GM12872 (cell line): ENCODE measurements around the gene NUP133.

Experiments
- TF ChIP-seq, protein P1 (sequence below): IDR thresholded peaks from 3 replicates; pipeline ENCODE4 v1.5.1; 2011; ENCODE audit warnings: low read depth, mild to moderate bottlenecking, low read length, moderate library complexity; ENCODE audit not compliant: insufficient read depth

The NUP133 gene

DNA sequence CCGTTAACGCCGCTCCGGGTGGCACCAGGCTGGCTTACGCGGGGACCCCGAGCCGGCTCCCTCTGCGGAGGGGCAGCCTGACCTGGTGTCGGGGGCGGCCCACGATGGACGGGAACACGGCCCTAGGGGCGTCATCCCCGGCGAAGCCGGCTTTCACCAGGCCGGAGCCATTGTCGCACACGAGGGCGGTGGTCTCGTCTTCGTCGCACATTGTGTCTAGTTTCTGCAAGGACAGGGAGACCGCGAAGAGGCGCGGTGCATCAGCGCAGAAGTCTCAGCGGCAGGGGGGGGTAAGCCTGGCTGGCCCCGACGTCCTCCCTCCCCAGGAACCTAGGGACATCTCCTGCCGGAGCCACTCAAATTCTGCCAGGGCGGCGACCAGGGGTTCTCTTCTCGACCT lies 75.2 kb downstream of the NUP133 start:
- TF ChIP-seq, protein P1, sequence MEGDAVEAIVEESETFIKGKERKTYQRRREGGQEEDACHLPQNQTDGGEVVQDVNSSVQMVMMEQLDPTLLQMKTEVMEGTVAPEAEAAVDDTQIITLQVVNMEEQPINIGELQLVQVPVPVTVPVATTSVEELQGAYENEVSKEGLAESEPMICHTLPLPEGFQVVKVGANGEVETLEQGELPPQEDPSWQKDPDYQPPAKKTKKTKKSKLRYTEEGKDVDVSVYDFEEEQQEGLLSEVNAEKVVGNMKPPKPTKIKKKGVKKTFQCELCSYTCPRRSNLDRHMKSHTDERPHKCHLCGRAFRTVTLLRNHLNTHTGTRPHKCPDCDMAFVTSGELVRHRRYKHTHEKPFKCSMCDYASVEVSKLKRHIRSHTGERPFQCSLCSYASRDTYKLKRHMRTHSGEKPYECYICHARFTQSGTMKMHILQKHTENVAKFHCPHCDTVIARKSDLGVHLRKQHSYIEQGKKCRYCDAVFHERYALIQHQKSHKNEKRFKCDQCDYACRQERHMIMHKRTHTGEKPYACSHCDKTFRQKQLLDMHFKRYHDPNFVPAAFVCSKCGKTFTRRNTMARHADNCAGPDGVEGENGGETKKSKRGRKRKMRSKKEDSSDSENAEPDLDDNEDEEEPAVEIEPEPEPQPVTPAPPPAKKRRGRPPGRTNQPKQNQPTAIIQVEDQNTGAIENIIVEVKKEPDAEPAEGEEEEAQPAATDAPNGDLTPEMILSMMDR, result no peak

DNA sequence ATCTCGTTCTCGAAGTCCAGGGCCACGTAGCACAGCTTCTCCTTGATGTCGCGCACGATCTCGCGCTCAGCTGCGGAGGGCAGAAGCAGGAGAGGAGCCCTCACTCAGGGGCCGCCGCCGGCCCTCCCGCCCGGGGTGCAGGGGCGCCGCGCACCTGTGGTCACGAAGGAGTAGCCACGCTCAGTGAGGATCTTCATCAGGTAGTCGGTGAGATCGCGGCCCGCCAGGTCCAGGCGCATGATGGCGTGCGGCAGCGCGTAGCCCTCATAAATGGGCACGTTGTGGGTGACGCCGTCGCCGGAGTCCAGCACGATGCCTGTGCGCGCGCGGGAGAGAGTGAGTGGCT lies 76.1 kb downstream of the NUP133 start:
- TF ChIP-seq, protein P1, result no peak

DNA sequence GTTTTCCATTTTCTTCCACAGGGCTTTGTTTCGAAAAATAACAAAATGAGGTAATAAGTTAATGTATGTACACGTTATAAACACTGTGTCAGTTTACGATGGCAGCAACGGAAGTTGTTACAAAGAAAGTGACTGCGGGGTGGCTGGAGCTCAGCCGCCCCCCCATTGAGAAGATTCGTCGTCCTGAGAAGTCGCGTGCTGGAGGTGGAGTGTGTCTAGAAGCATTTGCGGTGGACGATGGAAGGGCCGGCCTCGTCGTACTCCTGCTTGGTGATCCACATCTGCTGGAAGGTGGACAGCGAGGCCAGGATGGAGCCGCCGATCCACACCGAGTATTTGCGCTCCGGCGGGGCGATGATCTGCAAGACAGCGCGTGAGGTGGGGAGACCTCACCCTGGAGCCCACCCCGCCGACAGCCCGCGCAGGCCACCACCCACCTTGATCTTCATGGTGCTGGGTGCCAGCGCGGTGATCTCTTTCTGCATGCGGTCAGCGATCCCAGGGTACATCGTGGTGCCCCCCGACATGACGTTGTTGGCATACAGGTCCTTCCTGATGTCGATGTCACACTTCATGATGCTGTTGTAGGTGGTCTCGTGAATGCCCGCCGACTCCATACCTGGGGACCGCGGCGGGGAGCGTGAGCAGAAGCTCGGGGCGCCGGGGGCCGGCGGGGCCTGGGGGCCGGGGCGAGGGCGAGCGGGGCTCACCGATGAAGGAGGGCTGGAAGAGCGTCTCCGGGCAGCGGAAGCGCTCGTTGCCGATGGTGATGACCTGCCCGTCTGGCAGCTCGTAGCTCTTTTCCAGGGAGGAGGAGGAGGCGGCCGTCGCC lies 76.6 kb downstream of the NUP133 start:
- TF ChIP-seq, protein P1, result no peak

DNA sequence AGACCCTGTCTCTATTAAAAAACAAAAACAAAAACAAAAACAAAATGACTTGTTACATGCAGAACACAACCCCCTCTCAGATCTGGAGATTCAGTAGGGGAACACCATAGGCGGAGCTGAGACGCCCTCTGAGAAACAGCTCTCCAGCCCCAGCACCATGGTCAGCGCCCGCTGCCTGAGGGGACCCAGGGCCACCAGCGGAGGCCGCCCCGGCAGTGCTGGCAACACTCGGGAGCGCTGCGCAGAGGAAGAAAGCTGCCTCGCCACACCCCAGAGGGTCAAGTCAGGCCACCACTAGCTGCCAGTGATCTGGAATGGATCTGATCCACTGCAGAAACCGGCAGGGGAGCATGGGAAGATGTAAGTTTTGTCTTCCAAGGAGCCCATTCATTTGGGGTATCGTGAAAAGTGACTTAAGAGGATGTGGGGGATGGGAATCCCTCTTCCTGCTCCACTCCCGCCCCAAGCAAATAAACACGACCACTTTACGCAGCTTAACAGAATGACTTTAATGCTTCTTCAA lies 77.3 kb downstream of the NUP133 start:
- TF ChIP-seq, protein P1, result no peak

DNA sequence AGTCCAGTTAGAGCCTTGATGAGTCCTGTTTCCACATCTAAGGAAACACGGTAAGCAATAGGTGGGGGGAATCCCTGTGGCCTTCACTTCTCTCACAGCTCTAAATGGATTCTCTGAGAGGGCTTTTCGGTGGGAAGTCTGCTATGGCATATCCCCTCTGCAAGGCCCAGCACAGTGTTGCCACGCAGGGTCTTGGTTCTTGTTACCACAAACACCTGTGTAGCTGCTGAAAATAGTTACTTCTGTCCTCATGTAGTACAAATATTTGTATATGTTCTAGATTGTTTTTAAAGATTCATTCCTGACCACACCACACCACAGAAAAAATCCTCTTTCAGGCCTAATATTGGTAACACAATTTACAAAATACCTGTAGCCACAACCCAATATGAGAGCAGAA lies 79.9 kb downstream of the NUP133 start:
- TF ChIP-seq, protein P1, result no peak

DNA sequence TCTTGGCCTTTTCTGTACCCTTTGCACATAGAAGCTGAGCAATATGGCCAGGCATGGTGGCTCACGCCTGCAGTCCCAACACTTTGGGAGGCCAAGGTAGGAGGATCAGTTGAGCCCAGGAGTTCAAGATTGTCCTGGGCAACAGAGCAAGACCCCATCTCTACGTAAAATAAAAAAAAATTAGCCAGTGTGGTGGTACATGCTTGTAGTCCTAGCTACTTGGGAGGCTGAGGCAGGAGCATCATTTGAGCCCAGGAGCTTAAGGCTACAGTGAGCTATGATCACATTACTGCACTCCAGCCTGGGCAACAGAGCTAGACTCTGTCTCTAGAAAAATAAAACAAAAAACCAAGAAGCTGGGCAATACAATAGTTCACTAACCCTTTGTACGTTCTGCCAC lies 80.6 kb downstream of the NUP133 start:
- TF ChIP-seq, protein P1, result no peak

DNA sequence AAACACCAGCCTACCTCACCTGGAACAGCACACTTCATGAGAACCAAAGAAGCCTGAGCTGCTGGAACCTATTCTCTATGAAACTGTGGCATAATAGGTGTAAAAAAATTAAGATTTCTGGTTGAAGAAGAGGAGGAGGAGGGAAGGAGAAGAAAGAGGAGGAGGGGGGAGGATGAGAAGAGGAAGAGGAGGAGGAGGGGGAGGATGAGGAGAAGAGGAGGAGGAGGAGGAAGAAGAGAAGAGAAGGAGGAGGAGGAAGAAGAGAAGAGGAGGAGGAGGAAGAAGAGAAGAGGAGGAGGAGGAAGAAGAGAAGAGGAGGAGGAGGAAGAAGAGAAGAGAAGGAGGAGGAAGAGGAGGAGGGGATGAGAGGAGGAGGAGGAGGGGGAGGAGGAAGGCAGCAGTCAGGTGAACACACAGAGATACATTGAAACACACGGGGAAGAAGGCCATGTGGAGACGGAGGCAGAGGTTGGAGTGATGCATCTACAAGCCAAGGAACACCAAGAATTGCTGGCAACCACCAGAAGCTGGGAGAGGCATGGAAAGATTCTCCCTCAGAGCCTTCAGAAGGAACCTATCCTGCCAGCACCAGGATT lies 82.5 kb downstream of the NUP133 start:
- TF ChIP-seq, protein P1, result no peak
